Measurements from ENCODE around the gene DLL1.

DNA sequence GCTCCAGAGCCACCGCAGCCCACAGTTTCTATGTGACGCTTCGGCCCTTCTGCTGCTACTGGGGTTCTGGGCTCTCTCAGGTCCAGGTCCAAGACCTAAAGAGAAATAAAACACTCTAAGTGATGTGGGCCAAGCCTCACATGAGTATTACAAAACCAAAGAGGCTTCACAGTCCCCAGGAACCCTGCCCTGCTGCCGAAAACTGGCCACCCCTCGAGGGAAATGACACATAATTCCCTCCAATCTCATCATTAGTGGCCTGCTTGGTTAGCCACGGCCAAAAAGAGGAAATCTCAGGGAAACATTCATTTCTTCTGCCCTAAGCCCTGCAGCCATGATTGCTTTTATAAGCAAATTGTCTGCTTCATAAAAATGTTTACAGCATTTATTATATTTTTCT lies 32.5 kb downstream of the DLL1 start:
- TF ChIP-seq CTCF (IDR thresholded peaks at IDR 0.05; ENCODE audit: borderline replicate concordance, extremely low read depth, low read length, poor library complexity, severe bottlenecking), result no peak
- TF ChIP-seq EZH2 (IDR thresholded peaks at IDR 0.05; ENCODE audit: borderline replicate concordance, low read depth, low read length, severe bottlenecking), result no peak

Data from DND-41 (cell line).